Lower leg skin (tissue), 4 donors: Measurements from ENCODE around the gene NSL1. TPM values are rescaled to one million over a fixed set of nuclear protein-coding genes. Genes with fewer than 3 reads are reported as not detected.

Experiments used
- DNase-seq, 2 donors: peaks; one replicate each; pipeline ENCODE4 v3.0.0-alpha.2; 2019; ENCODE audit warnings: low spot score in 2 of 2
- H3K4me3 ChIP-seq: fragments of 200-600 bp; sonication (generic); 2 replicates; pipeline ENCODE4 v1.5.1; 2017; ENCODE audit warnings: mild to moderate bottlenecking, low read depth; ENCODE audit not compliant: poor library complexity, severe bottlenecking
- CTCF ChIP-seq, 3 donors: fragments of 450-650 bp; IDR thresholded peaks; one replicate each; pipeline ENCODE4 v1.5.1; 2016; ENCODE audit warnings: antibody characterized with exemption in 3 of 3, mild to moderate bottlenecking in 3 of 3, moderate library complexity in 2 of 3
- POLR2A ChIP-seq, 2 donors: fragments of 450-650 bp; IDR thresholded peaks; one replicate each; pipeline ENCODE4 v1.6.1; 2016 to 2017; ENCODE audit warnings: antibody characterized with exemption in 2 of 2, mild to moderate bottlenecking in 1 of 2, moderate library complexity in 1 of 2
- WGBS, 2 donors: methylation state at CpG; one replicate each; pipeline ENCODE4 v1.1.5; 2018; 5-methylcytosine and 5-hydroxymethylcytosine counted together
- intact Hi-C: fragments of 100-400 bp; cut with DNase I; formaldehyde crosslinking; loops from one replicate; pipeline ENCODE4 v1.15.0; 2023; ENCODE audit warnings: low total_unique reads
- total RNA-seq, 4 donors: library from RNA; depleted of rRNA; stranded (reverse); fragments of >200 nt; gene quantifications; one replicate each; pipeline ENCODE4 v1.1.0, GENCODE V29; 2016

Gene NSL1
- total RNA-seq, 4 donors from 2014 or later, result 13.9 to 41.8 (median 30.0) TPM

- no peak for TF ChIP-seq CTCF (IDR thresholded peaks at IDR 0.05)
- no peak for TF ChIP-seq POLR2A (IDR thresholded peaks at IDR 0.05)
- intact Hi-C loops, result no loop called here
- no peak for DNase-seq
- 95 to 99% methylated on average over 8 to 9 of the region's 10 CpGs for WGBS, 2 donors
- H3K4me3 ChIP-seq, result no peak overlapping the region
Observed at GRCh38 chr1:212760126-212760823, 31.3 kb downstream of the NSL1 start.

DNA sequence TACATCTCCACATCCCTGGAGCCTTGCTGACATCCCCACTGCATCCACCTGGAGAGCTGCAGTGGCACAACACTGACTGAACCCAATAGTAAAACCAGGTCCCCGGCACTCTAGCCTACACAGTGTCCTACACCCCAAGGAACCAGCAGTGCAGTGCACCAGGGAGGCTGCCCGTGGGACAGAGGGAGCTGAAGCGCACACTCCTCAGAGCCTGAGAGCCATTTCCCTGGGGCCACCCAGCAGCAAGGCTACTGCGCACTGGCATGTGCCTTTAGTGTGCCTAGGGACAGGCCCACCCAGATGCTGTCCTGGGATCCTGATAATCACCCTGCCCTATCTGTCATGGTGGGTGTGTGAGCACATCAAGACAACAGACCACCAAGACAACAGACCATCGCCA lies 31.9 kb downstream of the NSL1 start:
- TF ChIP-seq POLR2A (IDR thresholded peaks at IDR 0.05), result no peak
- no peak overlapping the region for H3K4me3 ChIP-seq
- 93 to 100% methylated on average over 2 to 5 of the region's 5 CpGs for WGBS, 2 donors
- no peak for DNase-seq
- intact Hi-C loops, result no loop called here

DNA sequence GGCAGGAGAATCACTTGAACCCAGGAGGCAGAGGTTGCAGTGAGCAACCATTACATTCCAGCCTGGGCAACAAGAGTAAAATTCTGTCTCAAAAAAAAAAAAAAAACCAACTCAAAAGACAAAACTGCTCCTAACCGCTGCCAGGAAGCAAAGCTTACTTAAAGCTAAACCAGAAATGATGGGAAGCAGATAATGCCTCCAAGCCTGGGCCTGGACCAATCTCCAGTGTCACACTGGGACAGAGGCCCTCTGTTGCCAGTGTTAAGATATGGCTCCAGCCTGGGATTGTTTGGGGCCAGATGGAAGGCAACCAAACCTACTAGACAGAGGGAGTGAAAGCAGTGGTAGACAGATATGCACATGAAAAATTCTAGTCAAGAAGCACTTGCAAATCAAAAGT lies 36.9 kb downstream of the NSL1 start:
- no peak for DNase-seq
- intact Hi-C loops, result no loop called here
- TF ChIP-seq POLR2A (IDR thresholded peaks at IDR 0.05), result no peak
- no peak for TF ChIP-seq CTCF (IDR thresholded peaks at IDR 0.05)
- 32 to 60% methylated on average over 1 of the region's 1 CpG for WGBS, 2 donors
- H3K4me3 ChIP-seq, result no peak overlapping the region

DNA sequence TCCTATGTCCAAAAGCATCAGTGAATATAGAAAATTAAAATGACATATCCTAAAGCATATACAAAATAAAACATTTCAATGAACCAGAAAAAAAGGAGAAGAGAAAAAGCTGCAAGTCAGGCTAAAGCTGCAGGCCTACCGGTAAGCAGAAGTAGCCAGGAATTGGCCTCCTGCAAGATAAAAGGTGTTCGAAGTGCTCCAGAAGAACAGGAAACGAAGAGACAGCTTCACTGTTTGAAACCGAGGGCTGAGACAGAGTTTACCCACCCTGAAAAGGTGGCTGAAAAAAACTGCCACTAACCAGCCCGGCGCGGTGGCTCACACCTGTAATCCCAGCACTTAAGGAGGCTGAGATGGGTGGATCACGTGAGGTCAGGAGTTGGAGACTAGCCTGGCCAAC lies 37.4 kb downstream of the NSL1 start:
- intact Hi-C loops, result no loop called here
- WGBS, 2 donors, result 78 to 89% methylated on average over 8 of the region's 8 CpGs
- no peak overlapping the region for H3K4me3 ChIP-seq
- no peak for TF ChIP-seq POLR2A (IDR thresholded peaks at IDR 0.05)
- TF ChIP-seq CTCF (IDR thresholded peaks at IDR 0.05), result no peak
- no peak for DNase-seq

GRCh38 chr1:212753749-212754148 lies 37.8 kb downstream of the NSL1 start:
- H3K4me3 ChIP-seq, result no peak overlapping the region
- intact Hi-C loops, result no loop called here
- no peak for DNase-seq
- TF ChIP-seq CTCF (IDR thresholded peaks at IDR 0.05) (no peak), POLR2A (IDR thresholded peaks at IDR 0.05) (no peak)

- intact Hi-C loops, result no loop called here
- TF ChIP-seq CTCF (IDR thresholded peaks at IDR 0.05) (no peak), POLR2A (IDR thresholded peaks at IDR 0.05) (no peak)
- DNase-seq, result no peak
- 42 to 48% methylated on average over 3 of the region's 3 CpGs for WGBS, 2 donors
- H3K4me3 ChIP-seq, result no peak overlapping the region
Observed at GRCh38 chr1:212752934-212753497, 38.6 kb downstream of the NSL1 start.
